ENCODE measurements around the gene C1QA. TPM values are rescaled to one million over a fixed set of nuclear protein-coding genes. Genes with fewer than 3 reads are reported as not detected.
A peak's percentile ranks its signal among the peaks of the same experiment; 100 is the strongest.

C1QA gene
- total RNA-seq, 1 donor from 2014 or later = not detected

DNA sequence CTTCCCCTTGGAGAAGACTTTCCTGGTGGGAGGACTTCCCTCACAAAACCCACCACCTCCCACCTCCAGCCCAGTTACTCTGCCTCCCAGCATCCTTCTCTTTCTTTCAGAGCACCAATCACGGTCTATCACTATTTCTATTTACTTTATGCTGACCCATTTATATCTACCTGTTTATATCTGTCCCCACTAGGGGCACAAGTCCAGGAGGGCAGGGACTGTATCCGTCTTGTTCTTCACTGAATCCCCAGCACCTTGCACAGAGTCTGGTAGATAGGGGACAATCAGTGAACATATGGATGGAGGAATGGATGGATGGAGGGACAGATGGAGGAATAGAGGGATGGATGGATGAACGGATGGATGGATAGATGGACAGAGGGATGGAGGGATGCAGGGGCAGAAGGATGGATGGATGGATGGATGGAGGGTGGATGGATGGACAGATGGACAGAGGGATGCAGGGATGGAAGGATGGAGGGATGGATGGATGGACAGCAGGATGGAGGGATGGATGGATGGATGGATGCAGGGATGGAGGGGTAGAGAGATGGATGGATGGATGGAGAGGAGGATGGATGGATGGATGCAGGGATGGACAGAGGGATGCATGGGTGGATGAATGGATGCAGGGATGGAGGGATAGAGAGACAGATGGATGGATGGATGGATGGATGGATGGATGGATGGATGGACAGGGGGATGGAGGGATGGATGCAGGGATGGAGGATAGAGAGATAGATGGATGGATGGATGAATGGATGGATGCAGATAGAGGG, 22.1 kb downstream of the C1QA start:
- H3K4me1 Mint-ChIP-seq (ENCODE audit: low read depth) = no peaks in the 10 kb centered on the region
- no peak overlapping the region for H3K4me3 Mint-ChIP-seq (ENCODE audit: low read depth)
- H3K36me3 Mint-ChIP-seq (ENCODE audit: insufficient read depth) = no peaks in the 10 kb centered on the region
- H3K27me3 Mint-ChIP-seq = peaks cover 44% of the 10 kb centered on the region
- H3K9me3 Mint-ChIP-seq (ENCODE audit: low read depth) = no peaks in the 10 kb centered on the region
- TF ChIP-seq, protein P1, sequence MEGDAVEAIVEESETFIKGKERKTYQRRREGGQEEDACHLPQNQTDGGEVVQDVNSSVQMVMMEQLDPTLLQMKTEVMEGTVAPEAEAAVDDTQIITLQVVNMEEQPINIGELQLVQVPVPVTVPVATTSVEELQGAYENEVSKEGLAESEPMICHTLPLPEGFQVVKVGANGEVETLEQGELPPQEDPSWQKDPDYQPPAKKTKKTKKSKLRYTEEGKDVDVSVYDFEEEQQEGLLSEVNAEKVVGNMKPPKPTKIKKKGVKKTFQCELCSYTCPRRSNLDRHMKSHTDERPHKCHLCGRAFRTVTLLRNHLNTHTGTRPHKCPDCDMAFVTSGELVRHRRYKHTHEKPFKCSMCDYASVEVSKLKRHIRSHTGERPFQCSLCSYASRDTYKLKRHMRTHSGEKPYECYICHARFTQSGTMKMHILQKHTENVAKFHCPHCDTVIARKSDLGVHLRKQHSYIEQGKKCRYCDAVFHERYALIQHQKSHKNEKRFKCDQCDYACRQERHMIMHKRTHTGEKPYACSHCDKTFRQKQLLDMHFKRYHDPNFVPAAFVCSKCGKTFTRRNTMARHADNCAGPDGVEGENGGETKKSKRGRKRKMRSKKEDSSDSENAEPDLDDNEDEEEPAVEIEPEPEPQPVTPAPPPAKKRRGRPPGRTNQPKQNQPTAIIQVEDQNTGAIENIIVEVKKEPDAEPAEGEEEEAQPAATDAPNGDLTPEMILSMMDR (IDR thresholded peaks at IDR 0.05; ENCODE audit: unreplicated experiment) = peak; percentile 41
- DNase-seq (ENCODE audit: low spot score, unreplicated experiment) = no peak
- no peak overlapping the region for H3K27ac Mint-ChIP-seq

DNA sequence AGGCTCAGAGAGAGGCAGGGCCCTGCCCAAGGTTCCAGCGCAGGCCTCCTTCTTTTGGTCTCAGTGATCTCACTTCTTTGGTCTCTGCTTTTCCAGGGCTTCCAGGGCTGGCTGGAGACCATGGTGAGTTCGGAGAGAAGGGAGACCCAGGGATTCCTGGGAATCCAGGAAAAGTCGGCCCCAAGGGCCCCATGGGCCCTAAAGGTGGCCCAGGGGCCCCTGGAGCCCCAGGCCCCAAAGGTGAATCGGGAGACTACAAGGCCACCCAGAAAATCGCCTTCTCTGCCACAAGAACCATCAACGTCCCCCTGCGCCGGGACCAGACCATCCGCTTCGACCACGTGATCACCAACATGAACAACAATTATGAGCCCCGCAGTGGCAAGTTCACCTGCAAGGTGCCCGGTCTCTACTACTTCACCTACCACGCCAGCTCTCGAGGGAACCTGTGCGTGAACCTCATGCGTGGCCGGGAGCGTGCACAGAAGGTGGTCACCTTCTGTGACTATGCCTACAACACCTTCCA, 24.4 kb downstream of the C1QA start:
- H3K4me1 Mint-ChIP-seq (ENCODE audit: low read depth) = no peaks in the 10 kb centered on the region
- TF ChIP-seq, protein P1 (IDR thresholded peaks at IDR 0.05; ENCODE audit: unreplicated experiment) = no peak

DNA sequence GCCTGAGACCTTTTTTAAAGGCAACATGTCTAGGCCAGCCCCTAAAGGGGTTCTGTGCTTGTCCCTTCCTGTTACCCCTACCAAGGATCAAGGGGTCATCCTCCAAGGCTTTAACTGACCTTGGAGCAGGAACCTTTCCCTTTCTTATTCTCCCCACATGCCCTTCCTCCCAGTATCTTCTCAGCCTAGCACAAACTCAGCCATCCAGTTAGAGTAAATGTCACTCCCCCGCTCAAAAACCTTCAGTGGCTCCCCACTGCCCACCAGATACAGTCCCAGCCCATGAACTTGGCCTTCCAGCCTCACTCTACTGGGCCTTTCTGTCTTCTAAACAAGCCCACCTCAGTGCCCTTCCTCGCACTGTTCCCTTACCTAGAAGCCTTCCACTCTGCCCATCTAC, 25.5 kb downstream of the C1QA start:
- H3K4me1 Mint-ChIP-seq (ENCODE audit: low read depth) = no peaks in the 10 kb centered on the region
- TF ChIP-seq, protein P1 (IDR thresholded peaks at IDR 0.05; ENCODE audit: unreplicated experiment) = no peak
- no peak overlapping the region for H3K4me3 Mint-ChIP-seq (ENCODE audit: low read depth)
- no peak overlapping the region for H3K27ac Mint-ChIP-seq
- DNase-seq (ENCODE audit: low spot score, unreplicated experiment) = no peak
- no peaks in the 10 kb centered on the region for H3K36me3 Mint-ChIP-seq (ENCODE audit: insufficient read depth)
- H3K27me3 Mint-ChIP-seq = peaks cover 20% of the 10 kb centered on the region
- no peaks in the 10 kb centered on the region for H3K9me3 Mint-ChIP-seq (ENCODE audit: low read depth)

More for the DNA sequence above, 24.4 kb downstream of the C1QA start:
- no peak overlapping the region for H3K4me3 Mint-ChIP-seq (ENCODE audit: low read depth)
- H3K27me3 Mint-ChIP-seq = peaks cover 30% of the 10 kb centered on the region
- no peaks in the 10 kb centered on the region for H3K9me3 Mint-ChIP-seq (ENCODE audit: low read depth)
- no peak overlapping the region for H3K27ac Mint-ChIP-seq
- no peaks in the 10 kb centered on the region for H3K36me3 Mint-ChIP-seq (ENCODE audit: insufficient read depth)
- DNase-seq (ENCODE audit: low spot score, unreplicated experiment) = no peak

DNA sequence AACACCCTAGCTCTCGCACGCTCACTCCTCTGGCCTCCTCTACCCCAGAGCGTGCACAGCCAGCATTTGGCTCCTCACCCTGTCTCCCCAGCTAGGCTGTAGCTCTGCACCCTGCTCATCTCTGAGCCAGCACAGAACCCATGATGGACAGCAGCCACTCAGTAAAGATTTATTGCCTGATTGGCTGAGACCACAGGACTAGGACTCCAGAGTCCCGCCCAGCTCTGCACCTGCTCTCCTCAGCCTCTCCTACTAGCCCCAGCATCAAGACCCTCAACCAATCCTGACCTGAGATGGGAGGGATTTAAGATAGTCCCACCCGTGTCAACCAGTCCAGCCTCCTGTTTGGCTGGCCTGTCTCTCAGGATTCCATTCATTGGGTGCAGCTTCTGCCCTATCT, 25.9 kb downstream of the C1QA start:
- TF ChIP-seq, protein P1 (IDR thresholded peaks at IDR 0.05; ENCODE audit: unreplicated experiment) = no peak
- no peak overlapping the region for H3K4me3 Mint-ChIP-seq (ENCODE audit: low read depth)
- no peaks in the 10 kb centered on the region for H3K9me3 Mint-ChIP-seq (ENCODE audit: low read depth)
- no peaks in the 10 kb centered on the region for H3K36me3 Mint-ChIP-seq (ENCODE audit: insufficient read depth)
- H3K4me1 Mint-ChIP-seq (ENCODE audit: low read depth) = no peaks in the 10 kb centered on the region
- no peak for DNase-seq (ENCODE audit: low spot score, unreplicated experiment)
- no peak overlapping the region for H3K27ac Mint-ChIP-seq
- peaks cover 21% of the 10 kb centered on the region for H3K27me3 Mint-ChIP-seq

DNA sequence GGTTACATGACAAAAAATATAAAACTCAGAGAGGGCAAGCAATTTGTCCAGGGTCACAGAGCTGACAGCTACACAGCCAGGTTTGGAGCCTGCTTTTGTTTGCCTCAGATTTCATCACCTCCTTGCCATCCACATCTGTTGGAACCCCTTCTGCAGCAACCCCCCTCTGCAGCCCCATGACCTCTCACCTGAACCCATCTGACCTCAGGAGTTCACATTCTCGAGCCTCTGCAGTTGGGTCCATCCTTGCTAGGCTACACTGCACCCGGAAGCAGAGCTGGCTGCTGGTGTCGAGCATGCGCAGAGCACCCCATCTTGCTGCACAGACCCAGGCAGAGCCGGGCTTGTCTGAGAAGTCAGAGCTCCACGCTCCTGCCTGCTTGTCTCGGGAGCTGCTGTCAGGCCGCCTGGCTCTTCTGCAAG, 26.6 kb downstream of the C1QA start:
- Mint-ChIP-seq H3K4me1 (ENCODE audit: low read depth) (no peaks in the 10 kb centered on the region), H3K36me3 (ENCODE audit: insufficient read depth) (no peaks in the 10 kb centered on the region), H3K4me3 (ENCODE audit: low read depth) (no peak overlapping the region), H3K27me3 (peaks cover 24% of the 10 kb centered on the region), H3K9me3 (ENCODE audit: low read depth) (no peaks in the 10 kb centered on the region), H3K27ac (no peak overlapping the region)
- TF ChIP-seq, protein P1 (IDR thresholded peaks at IDR 0.05; ENCODE audit: unreplicated experiment) = no peak
- DNase-seq (ENCODE audit: low spot score, unreplicated experiment) = no peak
